GM12891 (cell line): ENCODE measurements around the gene SIRPA.

Experiments
- PAX5 ChIP-seq: IDR thresholded peaks from 2 replicates; pipeline ENCODE4 v1.6.1; 2011; ENCODE audit warnings: low read length, moderate library complexity, mild to moderate bottlenecking; ENCODE audit not compliant: insufficient read depth, severe bottlenecking
- POLR2A ChIP-seq: IDR thresholded peaks from 2 replicates; pipeline ENCODE4 v1.6.1; 2011; ENCODE audit warnings: low read depth, low read length, control low read depth
- POLR2AphosphoS5 ChIP-seq: IDR thresholded peaks from 2 replicates; pipeline ENCODE4 v1.6.1; 2011; ENCODE audit warnings: low read depth, low read length, control low read depth
- POU2F2 ChIP-seq: IDR thresholded peaks from 2 replicates; pipeline ENCODE4 v1.6.1; 2011; ENCODE audit warnings: low read depth, mild to moderate bottlenecking, control low read depth, low read length, moderate library complexity
- SPI1 ChIP-seq: IDR thresholded peaks from 2 replicates; pipeline ENCODE4 v1.6.1; 2011; ENCODE audit warnings: low read depth, low read length, control low read depth
- TAF1 ChIP-seq: IDR thresholded peaks from 2 replicates; pipeline ENCODE4 v1.6.1; 2011; ENCODE audit warnings: low read depth, low read length, control low read depth

- TF ChIP-seq POLR2AphosphoS5 (no peak), POLR2A (no peak), TAF1 (no peak), SPI1 (no peak), PAX5 (no peak), POU2F2 (no peak)
Measured at GRCh38 chr20:1932971-1933370, 37.8 kb downstream of the SIRPA start.
